NCI-H82 (cell line): Measurements from ENCODE around the gene AIFM3.
"Not testable (repeated sequence)": the region's sequence is repeated elsewhere in the genome, so short reads cannot be mapped to it uniquely, and the experiment has no call there.

Experiments used
- DNase-seq: peaks from one replicate; lab custom pipeline; 2025; lab: John Stamatoyannopoulos, UW

Gene AIFM3

GRCh38 chr22:20940904-20941385 is 26.1 kb upstream of the AIFM3 start:
- DNase-seq: no peak

- DNase-seq: not testable (repeated sequence)
These were observed 24.7 kb upstream of the AIFM3 start for GRCh38 chr22:20942203-20942902.

GRCh38 chr22:20943104-20943933 is 23.7 kb upstream of the AIFM3 start:
- no peak for DNase-seq

DNA sequence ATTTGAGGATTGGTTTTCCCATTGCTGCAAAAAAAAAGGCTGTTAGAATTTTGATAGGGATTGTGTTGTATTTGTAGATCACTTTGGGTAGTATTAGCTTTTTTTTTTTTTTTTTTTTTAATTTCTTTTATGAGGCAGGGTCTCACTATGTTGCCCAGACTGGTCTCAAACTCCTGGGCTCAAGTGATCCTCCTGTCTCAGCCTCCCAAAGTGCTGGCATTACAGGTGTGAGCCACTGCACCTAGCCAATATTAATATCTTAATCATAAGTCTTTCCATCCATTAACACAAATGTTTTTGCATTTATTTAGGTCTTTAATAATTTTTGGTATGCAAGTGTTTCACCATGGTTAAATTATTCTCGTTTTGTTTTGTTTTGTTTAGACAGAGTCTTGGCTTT is 23.0 kb upstream of the AIFM3 start:
- DNase-seq: no peak

- no peak for DNase-seq
These were observed 21.5 kb upstream of the AIFM3 start for GRCh38 chr22:20945578-20945934.

- no peak for DNase-seq
These were observed 20.7 kb upstream of the AIFM3 start for GRCh38 chr22:20946080-20946986.

DNA sequence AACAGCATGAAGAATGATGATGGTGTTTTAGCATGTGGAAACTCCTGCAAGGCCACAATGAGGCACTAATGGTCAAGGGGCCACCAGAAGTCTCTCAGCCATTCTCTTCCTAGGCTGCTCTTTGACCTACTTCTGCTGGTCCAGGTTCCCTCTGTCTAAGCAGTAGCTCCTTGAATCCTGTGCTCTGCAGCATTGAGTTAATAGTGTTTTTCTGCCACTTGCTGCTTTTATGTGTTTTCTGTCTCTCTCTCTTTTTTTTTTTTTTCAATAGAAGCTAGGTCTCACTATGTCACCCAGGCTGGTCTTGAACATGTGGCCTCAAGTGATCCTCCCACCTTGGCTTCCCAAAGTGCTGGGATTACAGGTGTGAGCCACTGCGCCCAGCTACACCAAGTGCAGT is 20.1 kb upstream of the AIFM3 start:
- no peak for DNase-seq

DNA sequence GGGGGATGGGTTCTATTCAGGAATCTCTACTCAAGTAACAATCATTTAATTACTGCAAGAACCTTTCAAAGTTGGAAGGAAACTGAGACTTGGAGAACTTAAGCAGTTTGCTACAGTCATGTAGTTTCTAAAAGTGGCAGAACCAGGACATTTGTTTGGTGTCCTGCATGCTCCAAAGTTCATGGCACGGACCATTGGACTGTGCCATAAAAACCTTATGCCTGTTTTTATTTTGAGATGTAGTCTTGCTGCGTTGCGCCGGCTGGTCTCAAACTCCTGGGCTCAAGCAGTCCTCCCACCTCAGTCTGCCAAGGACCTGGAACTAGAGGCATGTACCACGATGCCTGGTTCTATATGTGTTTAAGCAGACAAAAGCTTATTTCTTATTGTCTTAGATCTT is 18.6 kb upstream of the AIFM3 start:
- no peak for DNase-seq

GRCh38 chr22:20948989-20949388 is 18.1 kb upstream of the AIFM3 start:
- no peak for DNase-seq

- no peak for DNase-seq
These were observed 17.3 kb upstream of the AIFM3 start for GRCh38 chr22:20949698-20950183.

DNA sequence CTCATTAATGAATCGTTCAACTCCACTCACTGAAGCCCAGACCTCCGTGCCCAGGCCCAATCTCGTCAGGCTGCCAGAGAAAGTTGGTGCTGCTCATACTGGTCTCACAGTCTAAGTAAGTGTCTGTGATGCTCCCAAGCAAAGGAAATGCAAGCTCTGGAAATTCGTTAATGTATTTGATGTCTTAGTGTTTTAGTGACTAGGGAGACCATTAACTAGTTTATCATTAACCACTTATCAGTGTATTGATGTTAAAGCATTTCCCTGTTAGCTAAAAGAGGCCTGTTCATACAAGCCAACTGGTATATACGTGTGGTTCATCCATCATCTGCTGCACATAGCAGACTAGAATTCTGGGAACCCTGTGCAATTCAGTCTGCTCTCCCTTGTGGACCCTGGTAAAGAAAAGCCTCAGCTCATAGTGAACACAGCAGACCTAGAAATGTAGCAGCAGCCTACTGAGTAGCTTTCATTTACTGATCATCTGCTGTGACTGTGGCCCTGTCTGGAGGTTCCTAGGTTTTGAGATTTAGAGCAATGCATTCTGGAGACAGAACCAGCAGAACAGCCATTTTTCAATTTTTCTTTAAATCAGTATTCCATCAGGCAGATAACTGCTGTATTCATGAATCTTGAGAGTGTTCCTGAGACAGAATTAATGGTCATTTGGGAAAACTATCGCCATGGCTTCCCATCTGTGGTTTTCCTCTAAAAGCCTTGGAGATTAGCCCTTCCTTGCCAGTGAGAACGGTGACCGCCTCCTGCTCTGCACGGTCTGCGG is 15.7 kb upstream of the AIFM3 start:
- DNase-seq: no peak

DNA sequence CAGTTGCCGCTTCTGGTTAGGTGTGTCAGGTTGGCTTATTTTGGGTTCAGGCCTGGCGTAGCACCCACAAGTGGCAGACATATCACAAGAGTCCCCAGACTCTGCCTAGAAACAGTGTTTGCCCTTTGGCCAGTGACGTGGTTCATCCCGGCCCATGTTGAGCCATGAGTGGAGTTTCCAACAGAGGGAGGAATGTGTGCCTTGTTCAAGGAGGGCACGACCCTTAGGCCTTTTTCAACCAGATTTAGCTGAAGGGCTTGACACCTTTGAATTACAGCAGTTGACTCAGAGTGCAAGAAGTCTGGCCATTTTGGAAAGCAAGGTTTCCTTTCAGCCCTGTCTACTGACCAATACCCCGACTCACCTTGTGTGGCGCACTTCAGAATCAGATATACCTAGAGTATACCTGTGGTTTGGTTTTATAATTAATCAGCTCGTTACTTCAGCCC is 15.1 kb upstream of the AIFM3 start:
- no peak for DNase-seq

DNA sequence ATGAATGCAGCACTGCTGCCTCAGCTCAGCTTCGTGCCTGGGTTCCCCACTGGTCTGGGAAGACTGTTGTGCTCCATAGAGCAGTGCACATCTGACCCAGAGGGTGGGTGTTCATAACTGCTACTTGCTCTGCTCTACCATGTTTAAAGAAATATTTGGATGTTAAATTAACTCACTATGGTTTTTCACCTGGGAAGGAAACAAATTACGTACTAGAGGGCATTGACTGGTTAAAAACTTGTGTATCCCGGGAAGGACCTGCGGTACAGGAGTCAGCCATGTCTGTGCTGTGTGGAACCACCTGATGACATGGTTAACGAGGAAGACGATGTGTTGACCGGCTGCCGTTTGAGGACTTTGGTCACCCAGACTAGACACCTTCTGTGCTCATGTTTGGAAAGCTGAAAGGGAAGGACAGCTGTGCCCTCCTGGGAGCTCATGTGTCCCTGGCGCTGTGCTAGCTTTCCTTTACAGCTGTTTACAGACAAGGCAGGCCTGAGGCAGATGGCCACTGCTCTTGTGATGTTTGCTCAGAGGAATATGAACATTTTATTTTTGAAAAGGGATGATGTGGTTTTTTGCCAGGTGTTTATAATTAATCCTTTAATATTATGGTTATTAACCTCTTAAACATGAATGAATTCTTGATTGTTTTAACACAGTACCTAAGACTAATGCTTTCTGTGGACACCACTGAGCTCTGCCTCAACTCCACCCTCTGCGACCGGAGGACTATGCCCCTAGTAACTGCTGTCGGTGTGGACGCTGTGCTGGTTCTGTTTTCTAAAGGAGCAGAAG is 14.3 kb upstream of the AIFM3 start:
- DNase-seq: no peak

GRCh38 chr22:20953342-20953608 is 13.8 kb upstream of the AIFM3 start:
- no peak for DNase-seq

GRCh38 chr22:20953668-20954500 is 13.2 kb upstream of the AIFM3 start:
- DNase-seq: no peak

DNA sequence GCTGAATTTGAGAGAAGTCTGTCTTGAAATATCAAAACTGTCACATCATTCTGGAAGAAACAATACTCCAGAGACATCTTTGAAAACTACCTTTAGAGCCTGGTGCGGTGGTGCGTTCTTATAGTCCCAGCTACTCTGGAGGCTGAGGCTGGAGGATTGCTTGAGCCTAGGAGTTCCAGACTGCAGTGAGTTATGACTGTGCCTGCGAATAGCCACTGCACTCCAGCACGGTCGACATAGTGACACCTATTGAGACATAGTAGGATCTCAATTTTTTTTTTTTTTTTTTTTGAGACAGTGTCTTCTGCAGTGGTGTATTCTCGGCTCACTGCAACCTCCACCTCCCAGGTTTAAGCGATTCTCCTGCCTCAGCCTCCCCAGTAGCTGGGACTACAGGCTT is 11.5 kb upstream of the AIFM3 start:
- DNase-seq: no peak

GRCh38 chr22:20956258-20957101 is 10.6 kb upstream of the AIFM3 start:
- DNase-seq: peak; percentile 57

DNA sequence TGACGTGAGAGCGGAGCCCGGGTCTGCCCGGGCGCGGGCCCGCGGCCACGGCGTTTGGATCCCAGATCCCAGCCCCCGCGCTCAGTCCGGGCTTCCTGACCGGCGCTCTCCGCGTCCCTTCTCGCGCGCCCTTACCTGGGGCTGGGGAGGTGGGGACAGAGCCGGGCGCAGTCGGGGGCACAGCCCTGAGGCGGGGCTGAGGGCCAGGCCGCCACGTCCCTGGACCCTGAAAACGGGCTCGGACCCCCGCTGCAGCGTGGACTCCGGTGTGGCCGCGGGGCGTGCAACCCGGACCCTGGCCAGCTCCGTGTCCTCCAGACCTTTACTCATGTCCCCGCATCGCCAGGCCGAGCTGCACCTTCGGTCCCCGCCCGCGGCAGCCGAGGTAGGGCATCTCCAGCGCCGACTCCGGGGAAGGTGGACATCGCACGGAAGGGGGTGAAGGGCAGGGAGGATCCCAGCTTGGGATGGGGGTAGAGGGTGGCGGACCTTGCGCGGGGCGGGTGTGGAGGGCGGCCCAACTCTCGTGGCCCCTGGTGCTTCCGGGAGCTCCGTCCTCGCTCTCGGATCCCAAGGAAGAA is 9.9 kb upstream of the AIFM3 start:
- DNase-seq: no peak
